Erythroblast (primary cell): ENCODE results near the gene UBE2Q1.

Experiments
- DNase-seq, 2 experiments: peaks; one replicate each; lab custom pipeline; 2025; lab: John Stamatoyannopoulos, UW
- GATA1 ChIP-seq: IDR thresholded peaks from 2 replicates; pipeline ENCODE4 v1.6.1; 2011; ENCODE audit warnings: low read depth, mild to moderate bottlenecking, control low read depth, low read length, moderate library complexity
- POLR2A ChIP-seq: IDR thresholded peaks from 2 replicates; pipeline ENCODE4 v1.6.1; 2011; ENCODE audit warnings: mild to moderate bottlenecking, low read length

Gene UBE2Q1

GRCh38 chr1:154586231-154586630, 27.8 kb upstream of the UBE2Q1 start:
- no peak for TF ChIP-seq POLR2A
- TF ChIP-seq GATA1 = no peak
- no peak for DNase-seq

- DNase-seq = no peak
- TF ChIP-seq POLR2A = no peak
- TF ChIP-seq GATA1 = no peak
Observed at GRCh38 chr1:154584267-154584994, 26.0 kb upstream of the UBE2Q1 start.

- DNase-seq = no peak
- TF ChIP-seq POLR2A = no peak
Observed at GRCh38 chr1:154583773-154584172, 25.3 kb upstream of the UBE2Q1 start.

- TF ChIP-seq GATA1 (no peak), POLR2A (no peak)
- DNase-seq = no peak
Observed at GRCh38 chr1:154582885-154583284, 24.4 kb upstream of the UBE2Q1 start.

- no peak for TF ChIP-seq GATA1
- TF ChIP-seq POLR2A = no peak
- DNase-seq = no peak
Observed at GRCh38 chr1:154581766-154582165, 23.3 kb upstream of the UBE2Q1 start.

GRCh38 chr1:154579374-154579773, 20.9 kb upstream of the UBE2Q1 start:
- TF ChIP-seq POLR2A (no peak), GATA1 (no peak)
- DNase-seq = no peak

- DNase-seq = no peak
- TF ChIP-seq GATA1 (no peak), POLR2A (no peak)
Observed at GRCh38 chr1:154578058-154578418, 19.6 kb upstream of the UBE2Q1 start.

GRCh38 chr1:154577346-154578057, 19.0 kb upstream of the UBE2Q1 start:
- TF ChIP-seq GATA1 (no peak), POLR2A (no peak)
- no peak for DNase-seq

GRCh38 chr1:154575951-154576566, 17.6 kb upstream of the UBE2Q1 start:
- TF ChIP-seq POLR2A (no peak), GATA1 (no peak)
- DNase-seq = no peak

GRCh38 chr1:154575147-154575927, 16.9 kb upstream of the UBE2Q1 start:
- TF ChIP-seq GATA1 = no peak
- TF ChIP-seq POLR2A = no peak
- no peak for DNase-seq

GRCh38 chr1:154574716-154575115, 16.3 kb upstream of the UBE2Q1 start:
- DNase-seq = peak; percentile 31 to 38
- no peak for TF ChIP-seq POLR2A
- TF ChIP-seq GATA1 = no peak

GRCh38 chr1:154573168-154573510, 14.7 kb upstream of the UBE2Q1 start:
- no peak for DNase-seq
- TF ChIP-seq POLR2A (no peak), GATA1 (no peak)

GRCh38 chr1:154572468-154573167, 14.2 kb upstream of the UBE2Q1 start:
- TF ChIP-seq POLR2A (no peak), GATA1 (no peak)
- DNase-seq = no peak

GRCh38 chr1:154571964-154572288, 13.5 kb upstream of the UBE2Q1 start:
- DNase-seq = no peak
- no peak for TF ChIP-seq POLR2A
- TF ChIP-seq GATA1 = no peak
